ENCODE data around the gene ZNF71. TPM values are rescaled to one million over a fixed set of nuclear protein-coding genes. Genes with fewer than 3 reads are reported as not detected.

ZNF71 gene
- total RNA-seq = 19.5 TPM

DNA sequence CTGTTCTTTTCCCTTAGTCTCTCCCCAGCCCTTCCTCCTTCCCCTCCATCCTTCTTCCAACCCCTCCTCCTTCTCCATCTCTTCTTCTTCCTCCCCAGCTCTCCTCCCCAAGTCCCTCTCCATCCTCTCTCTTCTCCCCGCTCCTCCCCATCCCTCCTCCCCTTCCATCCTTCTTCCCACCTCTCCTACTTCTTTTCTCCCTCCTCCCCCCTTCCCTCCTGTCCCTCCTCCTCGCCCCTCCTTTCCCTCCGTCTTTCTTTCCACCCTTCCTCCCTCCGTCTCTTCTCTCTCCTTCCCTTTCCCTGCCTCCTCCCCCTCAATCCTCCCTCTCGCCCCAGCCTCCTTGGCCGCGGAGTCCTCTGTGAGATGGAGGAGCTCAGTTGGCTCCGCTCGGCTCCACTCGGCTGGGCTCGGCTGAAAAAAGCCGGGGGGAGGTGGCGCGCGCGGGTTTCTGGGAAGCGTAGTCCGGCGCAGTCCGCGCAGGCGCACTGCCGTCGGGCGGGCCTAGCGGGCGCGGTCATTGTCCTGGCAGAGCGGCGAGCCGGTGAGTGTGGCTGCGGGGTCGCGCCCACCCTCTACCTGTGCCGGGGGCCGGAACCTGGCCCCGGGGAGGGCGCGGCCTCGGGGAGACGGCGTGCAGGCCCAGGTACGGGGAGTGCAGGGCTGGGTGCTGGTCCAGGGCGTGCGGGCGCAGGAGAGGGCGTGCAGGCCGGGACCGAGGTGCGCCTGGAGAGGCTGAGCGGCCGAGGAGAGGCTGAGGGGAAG lies at the start of gene ZNF71:
ZNF71 (plus strand) TSS at position 520 of the 765 bp plus-strand sequence. CDS start 6,257 bp downstream, outside the sequence.
- peak; percentile 85 for DNase-seq

DNA sequence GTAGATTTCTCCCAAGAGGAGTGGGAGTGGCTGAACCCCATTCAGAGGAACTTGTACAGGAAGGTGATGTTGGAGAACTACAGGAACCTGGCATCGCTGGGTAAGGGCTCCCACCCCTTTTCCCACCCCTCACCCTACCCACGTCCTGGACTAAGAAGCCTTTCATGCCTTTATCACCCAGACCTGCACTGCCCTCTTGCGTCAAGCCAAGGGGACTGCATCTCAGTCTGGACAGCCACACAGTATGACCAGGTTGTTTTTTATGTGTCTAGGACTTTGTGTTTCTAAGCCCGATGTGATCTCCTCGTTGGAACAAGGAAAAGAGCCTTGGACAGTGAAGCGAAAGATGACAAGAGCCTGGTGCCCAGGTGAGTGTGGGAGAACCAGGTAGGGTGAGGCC lies 47.6 kb upstream of the ZNF71 start:
- DNase-seq = no peak

DNA sequence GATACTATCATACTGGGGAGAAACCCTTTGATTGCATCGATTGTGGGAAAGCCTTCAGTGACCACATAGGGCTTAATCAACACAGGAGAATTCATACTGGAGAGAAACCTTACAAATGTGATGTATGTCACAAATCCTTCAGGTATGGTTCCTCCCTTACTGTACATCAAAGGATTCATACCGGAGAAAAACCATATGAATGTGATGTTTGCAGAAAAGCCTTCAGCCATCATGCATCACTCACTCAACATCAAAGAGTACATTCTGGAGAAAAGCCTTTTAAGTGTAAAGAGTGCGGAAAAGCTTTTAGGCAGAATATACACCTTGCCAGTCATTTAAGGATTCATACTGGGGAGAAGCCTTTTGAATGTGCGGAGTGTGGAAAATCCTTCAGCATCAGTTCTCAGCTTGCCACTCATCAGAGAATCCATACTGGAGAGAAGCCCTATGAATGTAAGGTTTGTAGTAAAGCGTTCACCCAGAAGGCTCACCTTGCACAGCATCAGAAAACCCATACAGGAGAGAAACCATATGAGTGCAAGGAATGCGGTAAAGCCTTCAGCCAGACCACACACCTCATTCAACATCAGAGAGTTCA lies 40.7 kb upstream of the ZNF71 start:
- DNase-seq = no peak

DNA sequence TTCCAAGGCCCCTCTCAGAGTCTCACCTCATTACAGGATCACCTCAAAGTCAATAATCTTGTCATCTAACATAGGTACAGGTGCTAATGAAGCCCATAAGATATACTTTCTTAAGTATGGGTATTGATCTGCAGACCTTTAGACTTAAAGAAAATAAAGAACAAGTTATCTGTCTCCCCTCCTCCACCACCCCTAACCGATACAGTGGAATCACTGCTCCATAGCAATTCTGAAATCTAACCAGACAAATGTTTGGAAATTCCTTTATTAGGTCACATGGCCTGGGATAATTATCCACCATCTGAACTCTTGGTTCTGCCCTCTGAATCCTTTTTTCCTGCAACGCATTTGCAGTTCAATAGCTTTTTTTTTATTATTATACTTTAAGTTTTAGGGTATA lies 32.3 kb upstream of the ZNF71 start:
- DNase-seq = no peak

DNA sequence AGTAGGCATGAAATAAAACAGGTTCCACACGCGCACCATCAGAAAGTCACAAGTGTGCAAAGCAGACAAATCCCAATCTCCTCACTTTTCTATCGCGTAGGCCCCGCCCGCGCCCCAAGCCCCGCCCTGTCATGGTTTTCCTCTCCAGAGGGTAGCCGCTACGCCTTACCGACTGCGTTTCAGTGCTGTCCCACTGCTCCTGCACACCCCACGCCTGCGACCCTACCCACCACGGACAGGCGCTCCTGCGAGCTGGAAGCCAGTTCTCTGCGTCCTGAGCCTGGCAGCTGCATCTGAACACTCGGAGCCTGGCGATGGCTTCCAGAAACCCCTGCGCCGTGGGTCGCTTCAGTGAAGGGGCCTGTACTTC lies 28.2 kb upstream of the ZNF71 start:
- peak; percentile 50 for DNase-seq

DNA sequence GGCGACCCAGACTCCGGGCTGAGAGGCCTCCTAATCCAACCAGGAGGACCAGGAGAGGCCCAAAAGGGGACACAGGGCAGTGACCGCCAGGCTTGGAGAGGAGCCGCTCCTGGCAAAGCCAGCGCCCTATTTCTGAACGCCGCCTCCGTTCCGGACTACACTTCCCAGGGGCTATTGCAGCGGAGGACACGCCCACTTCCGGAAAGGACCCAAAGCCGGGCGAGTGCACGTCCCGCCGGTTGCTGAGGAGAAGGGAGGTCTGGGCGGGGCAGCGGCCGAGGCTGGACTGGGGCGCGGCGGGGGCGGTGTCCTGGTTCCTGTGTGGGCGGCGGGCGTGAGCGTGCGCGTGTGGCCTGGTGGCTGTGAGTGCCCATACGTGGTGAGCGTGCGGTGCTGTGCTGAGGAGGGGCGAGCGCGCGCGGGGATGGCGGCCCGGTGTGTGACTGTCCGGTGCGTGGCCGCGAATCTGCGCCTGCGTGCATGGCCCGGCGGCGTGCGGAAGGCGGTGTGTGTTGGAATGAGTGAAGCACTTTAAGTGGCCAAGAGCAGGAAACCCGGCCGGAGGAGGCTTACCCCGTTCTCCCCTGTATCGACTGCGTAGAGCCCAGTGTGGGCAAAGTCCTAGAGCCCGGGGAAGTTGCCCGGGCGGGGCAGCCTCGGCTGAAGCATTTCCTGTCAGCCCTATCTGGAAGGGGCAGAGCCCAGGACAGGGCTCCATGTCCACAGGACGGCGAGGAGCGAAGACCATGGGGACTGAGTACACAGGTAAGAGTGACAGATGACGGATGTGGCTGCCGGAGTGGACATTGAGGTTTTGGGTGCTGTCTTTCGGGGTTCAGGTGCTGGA lies 27.6 kb upstream of the ZNF71 start, which contains the start of gene ZNF470:
ZNF470 (plus strand) TSS at position 195 of the 847 bp plus-strand sequence. CDS start 2,844 bp downstream, outside the sequence.
- peak; percentile 91 for DNase-seq

DNA sequence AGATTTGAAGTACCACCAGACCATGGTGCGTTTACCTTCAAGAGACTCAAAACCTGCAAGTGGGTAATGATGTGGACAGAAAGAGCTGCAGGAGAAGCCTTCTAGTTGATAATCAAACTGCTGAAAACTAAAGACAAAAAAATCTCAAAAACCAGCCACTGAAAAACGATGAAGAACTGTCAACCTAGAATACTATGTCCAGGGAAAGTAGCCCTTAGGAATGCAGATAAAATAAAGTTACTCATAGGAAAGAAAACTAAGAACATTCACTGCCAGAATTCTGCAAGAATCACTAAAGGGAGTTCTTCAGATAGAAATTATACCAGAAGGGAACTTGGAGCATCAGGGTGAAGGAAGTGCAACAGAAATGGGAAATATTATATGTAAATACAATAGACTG lies 22.5 kb upstream of the ZNF71 start:
- DNase-seq = no peak

DNA sequence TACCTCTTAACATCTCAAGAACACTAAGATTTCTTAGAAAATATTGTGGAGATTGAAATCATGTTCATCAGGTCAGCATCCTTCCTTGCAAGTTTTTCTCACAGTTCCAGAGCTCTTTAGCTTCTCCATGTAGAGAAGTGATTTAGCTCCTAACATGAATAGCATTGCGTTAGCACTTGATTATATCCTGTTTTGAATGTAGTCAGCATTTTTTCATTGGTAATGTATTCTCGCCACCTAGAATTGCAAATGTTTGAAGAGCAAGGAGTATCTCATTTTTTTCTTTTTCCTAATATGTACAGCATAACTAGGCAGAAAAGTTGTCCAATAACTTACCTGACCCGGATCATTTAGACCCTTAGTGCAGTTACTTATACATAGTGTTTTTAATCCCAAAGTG lies 21.2 kb upstream of the ZNF71 start:
- no peak for DNase-seq

DNA sequence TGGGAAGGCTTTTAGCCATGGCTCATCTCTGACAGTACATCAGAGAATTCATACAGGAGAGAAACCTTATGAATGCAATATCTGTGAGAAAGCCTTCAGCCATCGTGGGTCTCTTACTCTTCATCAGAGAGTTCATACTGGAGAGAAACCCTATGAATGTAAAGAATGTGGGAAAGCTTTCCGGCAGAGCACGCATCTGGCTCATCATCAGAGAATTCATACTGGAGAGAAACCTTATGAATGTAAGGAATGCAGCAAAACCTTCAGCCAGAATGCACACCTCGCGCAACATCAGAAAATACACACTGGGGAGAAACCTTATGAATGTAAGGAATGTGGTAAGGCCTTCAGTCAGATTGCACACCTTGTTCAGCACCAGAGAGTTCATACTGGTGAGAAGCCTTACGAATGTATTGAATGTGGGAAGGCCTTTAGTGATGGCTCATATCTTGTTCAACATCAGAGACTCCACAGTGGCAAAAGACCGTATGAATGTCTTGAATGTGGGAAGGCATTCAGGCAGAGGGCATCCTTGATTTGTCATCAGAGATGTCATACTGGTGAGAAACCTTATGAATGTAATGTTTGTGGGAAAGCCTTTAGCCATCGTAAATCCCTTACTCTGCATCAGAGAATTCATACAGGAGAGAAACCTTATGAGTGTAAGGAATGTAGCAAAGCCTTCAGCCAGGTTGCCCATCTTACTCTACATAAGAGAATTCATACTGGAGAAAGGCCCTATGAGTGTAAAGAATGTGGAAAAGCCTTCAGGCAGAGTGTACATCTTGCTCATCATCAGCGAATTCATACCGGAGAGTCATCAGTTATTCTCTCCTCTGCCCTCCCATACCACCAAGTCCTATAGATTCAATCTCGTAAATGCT lies 17.1 kb upstream of the ZNF71 start:
- no peak for DNase-seq

DNA sequence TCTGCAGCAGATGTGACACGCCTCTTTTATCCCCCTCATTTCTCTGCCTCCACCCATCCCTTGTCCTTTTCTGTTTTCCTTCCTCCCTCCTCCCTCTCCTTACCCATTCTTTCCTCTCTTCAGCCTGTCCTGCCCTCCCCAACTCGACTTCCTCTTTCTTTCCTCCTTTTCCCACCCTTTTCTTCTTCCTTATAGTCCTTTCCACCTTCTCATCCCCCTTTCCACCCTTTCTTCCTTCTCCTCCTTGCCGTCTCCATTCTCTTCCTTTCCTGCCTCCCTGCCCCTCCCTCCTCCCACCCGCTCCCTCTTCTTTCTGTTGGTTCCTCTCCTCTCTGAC lies 688 bp upstream of the ZNF71 start:
- no peak for DNase-seq

DNA sequence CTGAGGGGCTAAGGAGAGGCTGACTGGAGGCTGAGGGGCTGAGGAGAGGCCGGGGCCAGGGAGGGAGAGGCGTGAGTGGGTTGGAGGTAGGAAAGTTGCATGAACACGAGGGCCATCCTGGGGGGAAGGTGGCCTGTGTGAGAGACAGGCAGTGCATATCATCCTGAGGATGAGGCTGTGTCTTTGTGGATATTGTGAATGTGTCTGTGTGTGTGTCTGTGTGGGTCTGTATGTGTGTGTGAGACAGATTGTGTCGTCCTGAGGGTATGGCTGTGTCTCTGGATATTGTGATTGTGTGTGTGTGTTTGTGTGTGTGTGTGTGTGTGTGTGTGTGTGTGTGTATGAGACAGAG lies 422 bp downstream of the ZNF71 start:
- DNase-seq = no peak

DNA sequence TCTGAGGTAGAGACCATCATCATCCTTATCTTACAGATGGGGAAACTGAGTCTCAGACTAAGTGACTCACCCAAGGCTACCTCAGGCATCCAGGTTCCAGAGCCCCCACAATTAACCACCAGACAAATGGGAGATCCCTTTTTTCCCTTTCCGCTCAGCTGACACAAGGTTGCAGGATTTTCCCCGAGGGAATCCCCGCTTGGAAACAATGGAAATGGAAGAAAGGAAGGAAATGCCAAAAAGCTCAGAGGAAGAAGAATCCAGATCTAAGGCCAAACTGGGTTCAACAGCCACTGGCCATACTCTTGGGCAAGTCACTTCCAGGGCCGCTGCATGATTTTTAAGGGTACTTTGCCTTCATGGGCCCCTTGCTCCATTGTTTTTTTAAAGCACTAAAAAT lies 1.6 kb downstream of the ZNF71 start:
- DNase-seq = no peak

DNA sequence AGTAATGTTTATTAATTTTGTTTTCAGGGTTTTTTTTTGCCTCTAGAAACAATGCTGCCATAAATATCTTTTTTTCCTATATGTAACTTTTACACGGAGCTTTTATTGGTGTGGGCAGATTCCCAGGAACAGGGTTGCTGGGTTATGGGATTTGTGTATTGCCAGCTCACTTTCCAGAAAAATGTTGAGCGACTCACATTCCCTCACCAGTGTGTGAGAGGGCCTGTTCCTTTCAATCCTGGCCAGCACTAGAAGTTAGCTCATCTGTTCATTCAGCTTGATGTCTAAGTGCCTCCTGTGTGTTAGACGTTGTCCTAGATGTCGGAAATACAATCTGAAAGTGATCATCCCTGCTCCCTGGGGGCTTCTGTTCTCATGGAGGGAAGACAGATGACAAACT lies 2.6 kb downstream of the ZNF71 start:
- no peak for DNase-seq

DNA sequence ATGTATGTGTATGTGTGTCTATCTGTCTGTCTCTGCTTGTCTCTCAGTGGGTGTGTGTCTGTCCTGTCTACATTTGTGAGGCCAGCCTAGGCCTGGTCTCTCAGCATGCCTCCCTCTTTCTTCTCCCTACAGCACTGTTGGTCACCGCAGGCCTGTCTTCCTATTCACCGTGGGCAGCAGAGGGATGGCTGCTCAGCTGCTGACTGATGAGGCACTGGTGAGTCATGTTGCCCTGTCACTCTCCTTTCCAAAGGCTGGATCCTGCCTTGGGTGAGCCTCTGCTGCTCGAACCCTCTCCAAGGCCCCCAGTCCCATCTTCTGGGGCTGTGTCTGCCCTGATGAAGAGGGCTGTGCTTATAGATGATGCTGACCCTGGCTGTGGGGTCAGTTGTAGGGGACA lies 6.3 kb downstream of the ZNF71 start:
- DNase-seq = no peak

DNA sequence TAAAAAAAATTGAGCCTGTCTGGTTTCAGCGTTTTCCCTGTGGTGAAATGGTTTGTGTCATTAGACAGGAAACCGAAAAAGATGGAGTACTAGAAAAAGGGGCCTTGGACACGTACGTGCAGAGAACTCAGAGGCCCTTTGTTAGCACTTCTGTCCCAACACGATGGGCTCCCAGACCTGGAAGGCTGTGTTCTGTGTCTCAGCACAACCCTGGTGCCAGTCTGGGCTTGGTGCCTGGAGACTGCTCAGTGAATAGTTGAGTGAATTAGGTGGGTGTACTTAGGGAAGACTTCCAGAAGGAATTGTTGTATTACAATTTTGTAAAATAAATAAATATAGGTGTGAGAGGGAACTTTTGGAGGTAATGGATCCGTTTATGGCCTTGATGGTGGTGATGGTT lies 8.7 kb downstream of the ZNF71 start:
- DNase-seq = no peak

DNA sequence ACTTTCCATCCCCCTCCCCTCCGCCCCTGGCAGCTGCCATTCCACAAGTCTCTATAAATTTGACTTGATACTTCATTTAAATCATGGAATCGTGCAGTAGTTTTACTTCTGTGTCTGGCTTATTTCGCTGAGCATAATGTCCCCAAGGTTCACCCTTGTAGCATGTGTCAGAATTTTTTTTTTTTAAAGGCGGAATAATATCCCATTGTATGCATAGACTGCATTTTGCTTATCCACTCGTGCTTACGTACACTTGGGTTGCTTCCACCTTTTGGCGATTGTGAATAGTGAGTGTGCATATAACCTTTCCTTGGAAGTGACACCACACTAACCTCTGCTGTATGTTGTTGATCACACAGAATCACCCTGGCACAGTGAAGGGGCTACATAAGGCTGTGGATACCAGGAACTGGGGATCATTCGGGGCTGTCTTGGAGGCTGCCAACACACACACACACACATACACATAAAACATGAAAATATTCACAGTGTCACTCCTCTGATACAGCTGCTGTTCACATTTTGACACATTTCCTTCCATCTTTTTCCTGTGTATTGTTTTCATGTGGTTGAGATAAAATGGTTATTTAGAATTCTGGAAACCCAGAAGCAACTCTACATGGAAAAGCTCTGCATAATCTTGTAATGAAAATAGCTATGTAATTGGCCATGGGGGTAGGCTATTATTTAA lies 13.3 kb downstream of the ZNF71 start:
- DNase-seq = no peak

DNA sequence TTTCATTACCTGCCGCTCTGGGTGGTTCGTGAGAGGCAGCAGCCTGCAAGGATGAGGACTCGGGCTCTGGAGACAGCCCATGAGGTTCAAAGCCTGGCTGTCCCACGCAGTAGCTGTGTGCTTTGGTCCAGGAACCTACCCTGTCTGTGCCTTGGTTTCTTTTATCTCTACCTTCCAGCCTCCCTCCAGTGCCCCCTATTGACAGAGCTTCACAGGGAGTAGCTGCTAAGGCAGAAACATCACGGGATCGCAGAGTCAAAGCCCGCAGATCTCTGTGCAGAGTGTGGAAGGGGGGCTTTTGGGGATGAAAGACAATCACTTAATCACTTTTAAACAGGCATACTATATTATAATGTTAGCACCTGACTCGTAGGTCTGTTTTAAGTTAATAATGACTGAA lies 16.2 kb downstream of the ZNF71 start:
- no peak for DNase-seq

DNA sequence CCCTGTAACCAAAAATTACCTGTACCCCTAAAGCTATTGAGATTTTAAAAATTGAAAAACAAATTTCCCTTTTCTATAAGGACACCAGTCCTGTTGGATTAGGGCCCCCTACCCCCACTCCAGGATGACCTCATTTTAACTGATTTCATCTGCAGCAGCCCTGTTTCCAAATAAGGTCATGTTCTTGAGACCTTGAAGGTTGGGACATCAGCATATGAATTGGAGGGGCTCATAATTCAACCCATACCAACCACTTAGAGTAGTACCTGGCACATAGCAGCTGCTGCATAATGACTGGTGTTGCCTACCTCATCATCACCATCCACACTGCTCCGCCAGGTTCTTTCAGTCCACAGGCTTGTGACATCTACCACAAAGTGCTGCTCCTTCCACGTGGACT lies 17.6 kb downstream of the ZNF71 start:
- no peak for DNase-seq

DNA sequence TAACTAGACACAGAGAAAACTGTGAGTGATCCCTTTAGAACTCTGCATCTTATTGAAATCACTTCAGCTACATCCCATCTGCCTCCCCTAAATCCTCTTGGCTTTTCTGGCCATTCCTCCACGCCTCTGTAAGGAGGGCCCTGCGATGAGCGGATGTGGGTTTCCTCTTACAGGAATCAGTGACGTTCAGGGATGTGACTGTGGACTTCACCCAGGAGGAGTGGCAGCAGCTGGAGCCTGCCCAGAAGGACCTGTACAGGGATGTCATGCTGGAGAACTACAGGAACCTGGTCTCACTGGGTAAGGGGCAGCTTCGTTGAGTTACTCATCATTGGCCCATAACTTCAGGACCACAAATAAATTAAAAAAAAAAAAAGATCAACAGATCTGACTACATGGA lies 18.5 kb downstream of the ZNF71 start:
- no peak for DNase-seq

DNA sequence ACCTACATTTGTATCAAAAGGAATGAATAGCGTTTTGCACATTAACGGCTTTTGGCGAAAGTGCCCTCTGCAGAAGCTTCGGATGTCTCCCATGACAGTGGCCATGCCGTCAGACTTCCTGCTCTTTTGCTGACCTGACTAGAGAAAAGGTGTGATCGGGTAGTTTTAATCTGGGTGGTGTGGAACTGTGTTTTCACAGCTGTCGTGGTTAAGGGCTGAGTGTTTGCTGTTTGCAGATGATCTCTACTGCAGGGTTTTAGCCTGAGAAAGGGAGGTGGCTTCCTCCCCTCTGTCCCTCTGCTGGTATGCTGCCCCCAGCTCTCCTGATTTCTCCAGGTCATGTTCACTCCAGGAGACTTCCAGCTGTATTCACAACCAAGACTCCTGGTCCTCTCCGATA lies 22.4 kb downstream of the ZNF71 start:
- DNase-seq = no peak

DNA sequence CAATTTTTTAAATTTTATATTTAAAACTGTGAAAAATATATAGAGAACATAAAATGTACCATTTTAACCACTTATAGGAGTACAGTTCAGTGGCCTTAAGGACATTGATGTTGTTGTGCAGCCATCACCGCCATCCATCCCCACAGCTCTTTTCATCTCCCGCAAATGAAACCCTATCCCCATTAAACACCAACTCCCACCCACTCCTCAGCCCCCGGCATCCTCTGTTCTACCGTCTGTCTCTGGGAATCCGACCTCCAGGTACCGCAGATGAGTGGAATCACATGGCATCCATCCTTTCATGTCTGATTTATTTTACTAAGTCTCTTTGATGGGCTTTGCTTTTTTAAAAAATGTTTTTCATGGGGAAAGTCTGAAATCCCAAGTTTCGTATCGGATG lies 24.0 kb downstream of the ZNF71 start:
- no peak for DNase-seq

DNA sequence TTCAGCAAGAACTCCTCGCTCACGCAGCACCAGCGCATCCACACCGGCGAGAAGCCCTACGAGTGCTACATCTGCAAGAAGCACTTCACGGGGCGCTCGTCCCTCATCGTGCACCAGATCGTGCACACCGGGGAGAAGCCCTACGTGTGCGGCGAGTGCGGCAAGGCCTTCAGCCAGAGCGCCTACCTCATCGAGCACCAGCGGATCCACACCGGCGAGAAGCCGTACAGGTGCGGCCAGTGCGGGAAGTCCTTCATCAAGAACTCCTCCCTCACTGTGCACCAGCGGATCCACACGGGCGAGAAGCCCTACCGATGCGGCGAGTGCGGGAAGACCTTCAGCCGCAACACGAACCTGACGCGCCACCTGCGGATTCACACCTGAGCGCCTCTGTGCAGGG lies 27.3 kb downstream of the ZNF71 start:
- no peak for DNase-seq

Data from occipital lobe (tissue), 2 donors.